ENCODE data around the gene CRIM1. TPM values are rescaled to one million over a fixed set of nuclear protein-coding genes. Genes with fewer than 3 reads are reported as not detected.

CRIM1 gene
- total RNA-seq, 1 donor from 2014 or later, result 41.2 TPM

DNA sequence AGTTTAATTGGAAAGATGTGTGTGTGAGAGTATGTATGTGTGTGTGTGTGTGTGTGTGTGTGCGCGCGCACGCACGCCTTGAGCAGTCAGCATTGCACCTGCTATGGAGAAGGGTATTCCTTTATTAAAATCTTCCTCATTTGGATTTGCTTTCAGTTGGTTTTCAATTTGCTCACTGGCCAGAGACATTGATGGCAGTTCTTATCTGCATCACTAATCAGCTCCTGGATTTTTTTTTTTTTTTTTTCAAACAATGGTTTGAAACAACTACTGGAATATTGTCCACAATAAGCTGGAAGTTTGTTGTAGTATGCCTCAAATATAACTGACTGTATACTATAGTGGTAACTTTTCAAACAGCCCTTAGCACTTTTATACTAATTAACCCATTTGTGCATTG lies 194.4 kb downstream of the CRIM1 start:
- DNase-seq (ENCODE audit: low read depth), result no peak

DNA sequence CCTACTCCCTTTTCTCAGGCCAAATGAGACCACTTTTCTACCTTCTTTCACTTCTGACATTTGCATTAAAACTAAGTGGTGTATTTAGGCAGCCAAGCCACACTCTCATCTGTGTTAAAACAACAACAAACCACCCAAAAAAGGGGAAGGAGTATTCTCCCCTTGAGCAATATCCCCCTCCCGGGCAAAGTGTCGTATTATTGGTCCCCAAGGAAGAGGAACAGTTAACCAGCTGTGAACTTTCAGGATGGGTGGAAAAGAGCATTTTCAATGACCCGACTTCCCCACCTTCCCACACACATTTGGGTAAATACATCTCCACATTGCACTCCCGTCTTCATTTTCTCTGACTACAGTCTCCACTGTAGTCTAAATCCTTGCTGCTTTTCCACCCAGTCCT lies 198.1 kb downstream of the CRIM1 start:
- DNase-seq (ENCODE audit: low read depth), result no peak

- DNase-seq (ENCODE audit: low read depth), result no peak
These were observed 199.0 kb downstream of the CRIM1 start for GRCh38 chr2:36554531-36554930.

DNA sequence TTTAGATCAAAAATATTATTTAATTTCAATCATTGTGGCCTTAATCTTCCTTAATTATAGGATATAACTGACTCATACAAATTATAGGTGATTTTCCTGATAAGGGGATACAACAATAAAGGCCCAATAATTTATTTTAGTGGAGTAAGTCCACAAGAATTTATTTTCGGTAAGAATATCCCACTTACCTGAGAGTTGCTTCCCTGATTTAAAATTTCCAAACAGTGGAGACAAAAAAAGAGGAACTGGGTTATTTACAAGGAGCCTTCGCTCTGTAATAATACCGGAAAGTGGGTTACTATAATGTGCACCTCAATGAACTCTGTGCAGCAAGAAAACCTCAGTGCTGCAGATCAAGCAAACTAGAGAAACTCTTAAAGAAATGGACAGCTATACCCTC lies 200.2 kb downstream of the CRIM1 start:
- DNase-seq (ENCODE audit: low read depth), result no peak

GRCh38 chr2:36556842-36557241 lies 201.3 kb downstream of the CRIM1 start:
- no peak for DNase-seq (ENCODE audit: low read depth)

- DNase-seq (ENCODE audit: low read depth), result no peak
These were observed 203.8 kb downstream of the CRIM1 start for GRCh38 chr2:36559221-36559942.

GRCh38 chr2:36560726-36561125 lies 205.1 kb downstream of the CRIM1 start:
- no peak for DNase-seq (ENCODE audit: low read depth)

DNA sequence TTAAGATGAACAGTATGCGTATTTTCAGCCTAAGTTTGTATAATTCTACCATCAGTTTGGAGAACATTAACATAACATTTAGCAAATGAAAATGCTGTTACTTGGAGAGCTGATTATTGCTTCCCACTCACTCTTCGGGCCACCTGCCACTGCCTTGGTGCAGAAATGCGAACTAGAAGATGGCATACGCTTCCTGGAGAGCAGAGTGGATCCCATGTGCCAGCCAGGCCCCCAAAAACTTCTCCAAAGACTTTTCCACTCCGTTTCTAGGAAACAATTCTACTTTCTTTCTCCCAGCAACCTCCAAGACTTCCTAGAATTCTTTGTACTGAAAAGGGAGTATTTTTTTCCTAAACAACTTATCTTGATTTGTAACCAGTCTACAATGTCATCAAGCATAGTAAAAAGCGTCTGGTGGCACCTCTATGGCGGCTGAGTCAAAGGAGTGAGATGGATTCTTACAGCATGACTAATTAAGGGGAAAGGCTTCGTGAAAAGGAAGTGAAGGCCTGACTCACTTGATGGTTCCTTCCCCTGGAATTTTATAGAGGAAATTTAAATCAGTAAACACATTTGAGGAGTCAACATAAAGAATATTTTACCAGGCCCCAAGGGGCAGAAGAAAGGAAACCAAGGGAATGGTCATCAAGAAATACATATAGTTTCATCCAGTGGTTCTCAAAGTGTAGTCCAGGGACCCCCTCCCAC lies 205.8 kb downstream of the CRIM1 start:
- peak; percentile 68 for DNase-seq (ENCODE audit: low read depth)

- no peak for DNase-seq (ENCODE audit: low read depth)
These were observed 206.7 kb downstream of the CRIM1 start for GRCh38 chr2:36562240-36562639.

- DNase-seq (ENCODE audit: low read depth), result no peak
These were observed 207.5 kb downstream of the CRIM1 start for GRCh38 chr2:36562973-36563532.

DNA sequence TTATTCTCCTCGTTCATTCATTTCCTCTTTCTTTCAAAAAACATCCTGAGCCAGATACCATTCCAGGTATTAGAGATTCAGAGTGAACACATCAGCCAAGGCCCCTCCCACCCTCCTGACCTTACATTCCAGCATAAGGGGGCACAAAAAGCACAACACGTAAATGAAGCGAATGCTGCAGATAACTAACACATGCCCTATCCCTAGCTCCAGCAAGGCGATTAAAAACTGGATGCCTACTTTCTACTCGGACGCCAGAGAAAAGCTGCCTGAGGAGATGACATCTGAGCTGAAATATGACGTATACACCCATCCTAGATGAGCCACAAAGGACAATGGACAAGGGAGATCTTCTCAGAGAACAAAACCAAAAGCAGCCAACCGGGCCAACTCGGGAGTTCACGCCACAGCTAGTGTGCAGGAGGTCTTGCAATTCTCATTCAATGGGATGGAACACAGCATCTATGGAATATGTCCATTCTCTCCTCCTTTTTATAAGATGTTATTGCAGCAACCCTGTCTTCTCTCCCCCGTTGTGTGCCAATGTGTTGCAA lies 208.9 kb downstream of the CRIM1 start:
- no peak for DNase-seq (ENCODE audit: low read depth)

DNA sequence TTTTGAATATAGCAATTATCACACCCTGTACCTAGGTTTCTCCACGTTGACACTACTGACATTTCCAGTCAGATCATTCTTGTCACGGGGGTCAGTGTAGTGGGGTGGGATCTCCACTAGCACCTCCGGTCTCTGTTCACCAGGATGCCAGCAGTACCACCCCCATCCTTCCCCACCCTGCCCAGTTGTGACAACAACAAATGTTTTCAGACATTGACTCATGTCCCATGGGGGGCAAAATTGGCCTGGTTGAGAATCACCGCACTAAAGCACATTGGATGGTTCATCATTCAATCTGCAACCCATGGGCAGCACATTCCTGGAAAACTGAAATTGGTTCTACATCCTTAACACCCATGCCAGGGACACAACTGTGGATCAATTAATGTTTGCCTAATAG lies 210.1 kb downstream of the CRIM1 start:
- no peak for DNase-seq (ENCODE audit: low read depth)

GRCh38 chr2:36566887-36567286 lies 211.3 kb downstream of the CRIM1 start:
- no peak for DNase-seq (ENCODE audit: low read depth)

- DNase-seq (ENCODE audit: low read depth), result no peak
These were observed 212.3 kb downstream of the CRIM1 start for GRCh38 chr2:36567711-36568408.

- peak; percentile 47 for DNase-seq (ENCODE audit: low read depth)
These were observed 213.1 kb downstream of the CRIM1 start for GRCh38 chr2:36568516-36569246.

DNA sequence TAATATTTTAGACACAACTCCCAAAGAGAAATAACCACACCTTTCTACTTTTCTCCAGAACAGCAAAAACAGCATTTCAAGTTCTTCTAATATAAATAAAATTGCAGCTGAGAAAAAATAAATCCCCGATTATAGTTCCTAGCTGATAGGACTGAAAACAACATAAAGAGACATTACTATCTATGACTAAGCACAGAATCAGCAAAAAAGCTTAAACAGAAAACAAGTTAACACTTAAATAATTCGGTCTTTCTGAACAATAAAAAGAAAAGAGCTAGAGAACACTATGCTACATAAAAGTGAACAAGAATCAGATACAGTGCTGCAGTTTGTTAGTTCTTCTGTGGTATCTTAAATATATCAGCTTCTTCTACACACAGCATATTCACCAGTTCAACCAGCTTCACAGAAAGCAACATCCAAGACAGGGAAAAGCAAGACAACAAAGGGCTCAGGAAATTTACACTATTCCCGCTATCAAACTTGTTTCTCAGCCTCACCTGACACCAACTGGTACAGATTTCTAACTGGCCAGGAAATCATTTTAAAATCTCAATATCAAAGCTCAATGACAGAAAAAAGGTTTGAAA lies 213.8 kb downstream of the CRIM1 start:
- no peak for DNase-seq (ENCODE audit: low read depth)

GRCh38 chr2:36570416-36570815 lies 214.8 kb downstream of the CRIM1 start:
- no peak for DNase-seq (ENCODE audit: low read depth)

- no peak for DNase-seq (ENCODE audit: low read depth)
These were observed 216.6 kb downstream of the CRIM1 start for GRCh38 chr2:36572054-36572718.

DNA sequence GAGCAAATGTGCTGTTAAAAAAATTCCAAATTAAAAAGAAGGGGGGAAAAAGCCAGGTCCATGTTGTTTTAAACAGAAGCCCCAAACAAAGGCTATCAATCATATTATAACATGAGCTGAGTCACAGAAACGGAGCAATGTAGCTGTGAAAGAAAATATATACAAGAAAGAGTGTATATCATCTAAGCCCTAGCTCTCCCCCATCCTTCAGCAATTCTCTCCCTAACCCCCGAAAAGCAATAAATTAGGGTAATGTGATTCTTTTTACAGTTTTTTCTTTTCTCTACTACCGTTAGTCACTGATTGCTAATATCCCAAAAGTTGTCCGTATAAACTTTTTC lies 217.1 kb downstream of the CRIM1 start:
- no peak for DNase-seq (ENCODE audit: low read depth)

- no peak for DNase-seq (ENCODE audit: low read depth)
These were observed 217.6 kb downstream of the CRIM1 start for GRCh38 chr2:36573165-36573564.
